Effector memory CD8-positive, alpha-beta T cell (primary cell): Measurements from ENCODE around the gene NLRP1.

ENCODE experiments used
- ATAC-seq: fragments of 150-1000 bp; cut with Tn5 transposase; replicated peaks from 2 replicates; pipeline ENCODE4 v1.10.0; 2021; ENCODE audit warnings: mild to moderate bottlenecking, moderate library complexity
- DNase-seq, 3 experiments: peaks; one replicate each; pipeline ENCODE4 v3.0.0; 2021
- H3K27ac Mint-ChIP-seq, 2 donors: one replicate each; pipeline ENCODE4 v1.8.0; 2022; ENCODE audit warnings: mild to moderate bottlenecking in 2 of 2, mixed read lengths in 2 of 2, moderate library complexity in 2 of 2
- H3K27me3 Mint-ChIP-seq, 2 donors: one replicate each; pipeline ENCODE4 v1.8.0; 2022; ENCODE audit warnings: mixed read lengths in 2 of 2
- H3K36me3 Mint-ChIP-seq: one replicate; pipeline ENCODE4 v1.8.0; 2022; ENCODE audit warnings: mild to moderate bottlenecking, moderate library complexity, mixed read lengths; ENCODE audit not compliant: insufficient read depth
- H3K4me1 Mint-ChIP-seq, 2 donors: one replicate each; pipeline ENCODE4 v1.8.0; 2022; ENCODE audit warnings: low read depth in 2 of 2, mixed read lengths in 2 of 2
- H3K4me3 Mint-ChIP-seq, 2 donors: one replicate each; pipeline ENCODE4 v1.8.0; 2022; ENCODE audit warnings: mild to moderate bottlenecking in 2 of 2, mixed read lengths in 2 of 2, moderate library complexity in 2 of 2
- H3K9me3 Mint-ChIP-seq, 2 donors: one replicate each; pipeline ENCODE4 v1.8.0; 2022; ENCODE audit warnings: mixed read lengths in 2 of 2
- total RNA-seq, 9 experiments: gene quantifications; one replicate each; lab custom pipeline; 2026; lab: John Stamatoyannopoulos, UW

Gene NLRP1
- 40.6 to 531 (median 274) reads per million in 9 experiments for total RNA-seq

DNA sequence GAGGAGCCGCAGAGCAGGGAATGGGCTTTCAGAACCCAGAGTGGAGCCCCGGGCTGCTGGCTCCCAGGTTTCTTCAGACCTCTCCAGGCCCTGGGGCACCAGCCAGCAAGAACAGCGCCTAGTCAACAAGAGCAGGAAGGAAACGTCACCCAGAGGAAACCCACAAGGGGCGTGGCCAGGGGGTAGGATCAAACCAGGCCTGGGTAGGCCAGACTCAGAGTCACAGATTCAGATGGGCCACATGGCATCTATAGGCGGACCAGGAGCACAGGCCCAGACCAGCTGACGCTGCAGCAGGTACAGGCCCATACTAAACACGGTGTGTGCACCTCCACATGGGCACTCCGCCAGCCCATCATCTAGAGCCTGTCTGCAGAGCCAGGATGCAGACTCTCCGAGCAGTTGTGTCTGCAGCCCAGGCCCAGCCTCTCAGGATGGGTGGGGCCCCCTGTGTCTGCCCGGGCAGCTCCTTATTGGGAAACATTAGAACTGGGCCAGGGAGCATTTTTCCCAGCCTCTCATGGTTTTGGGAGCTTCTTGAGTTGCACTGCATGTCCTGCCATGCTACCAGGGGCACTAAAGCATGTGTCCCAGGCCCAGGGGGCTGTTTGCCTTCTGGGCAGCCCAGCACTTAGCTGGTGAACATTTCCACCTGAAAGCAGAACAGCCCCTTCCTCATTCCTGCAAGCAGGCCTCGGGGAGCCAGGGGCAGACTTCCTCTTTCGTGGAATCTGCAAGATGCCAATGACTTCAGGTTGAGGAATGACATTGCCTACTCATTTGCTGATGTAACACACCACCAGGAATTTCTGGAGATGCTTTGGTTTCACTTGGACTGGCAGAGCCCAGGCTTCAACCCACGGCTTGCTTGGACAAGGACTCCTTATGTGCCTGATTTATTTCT lies at the start of gene NLRP1:
NLRP1 (minus strand) TSS at position 127 of the 904 bp plus-strand sequence. CDS start 552 bp downstream, outside the sequence.
- Mint-ChIP-seq H3K4me1 (peaks cover 55 to 56% of the 10 kb centered on the region in 2 donors), H3K4me3 (peak within 1 kb of the TSS; percentile 98), H3K36me3 (peaks cover 40% of the 10 kb centered on the region), H3K9me3 (no peaks in the 10 kb centered on the region), H3K27me3 (no peaks in the 10 kb centered on the region), H3K27ac (peak within 1 kb of the TSS; percentile 99)
- peak; percentile 93 for ATAC-seq
- DNase-seq: peak; percentile 91 to 95 (median 94)

DNA sequence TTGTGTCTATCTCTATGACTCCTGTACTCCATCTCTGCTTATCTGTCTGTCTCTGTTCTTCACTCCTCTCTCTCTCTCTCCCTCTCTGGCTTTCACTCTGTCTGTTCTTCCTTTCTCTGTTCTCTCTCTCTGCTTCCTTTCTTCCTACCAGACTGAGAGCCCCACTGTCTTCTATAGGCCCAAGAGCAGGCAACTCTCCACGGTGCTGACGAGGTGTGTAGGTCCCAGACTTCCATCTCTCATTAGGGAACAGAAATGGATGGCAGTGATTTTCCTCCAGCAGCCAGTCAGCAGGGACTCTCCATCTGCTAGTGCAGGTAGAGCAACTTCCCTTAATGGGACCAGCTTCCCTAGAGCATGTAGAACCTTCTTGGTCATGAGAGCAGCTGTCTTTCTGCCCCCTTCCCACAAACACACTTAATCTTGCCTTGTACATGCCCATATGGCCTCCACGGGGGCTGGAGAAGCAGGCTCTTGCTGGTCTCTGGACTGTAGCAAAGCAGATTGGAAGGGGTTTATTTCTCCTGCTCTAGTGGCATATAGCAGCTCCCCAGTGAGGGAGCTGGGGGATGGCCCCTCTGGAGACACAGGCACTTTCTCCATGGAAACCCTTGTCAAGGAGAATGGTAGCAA lies 47.8 kb upstream of the NLRP1 start:
- peaks cover 49 to 65% of the 10 kb centered on the region in 2 donors for H3K27me3 Mint-ChIP-seq
- no peaks in the 10 kb centered on the region for H3K9me3 Mint-ChIP-seq
- ATAC-seq (no peak), DNase-seq (no peak)
- no peak overlapping the region for H3K27ac Mint-ChIP-seq
- H3K4me3 Mint-ChIP-seq: no peak overlapping the region
- H3K36me3 Mint-ChIP-seq: no peaks in the 10 kb centered on the region
- H3K4me1 Mint-ChIP-seq: no peaks in the 10 kb centered on the region

- no peak overlapping the region for H3K4me3 Mint-ChIP-seq
- H3K27me3 Mint-ChIP-seq: peaks cover 49 to 57% of the 10 kb centered on the region in 2 donors
- DNase-seq (no peak), ATAC-seq (no peak)
- H3K4me1 Mint-ChIP-seq: no peaks in the 10 kb centered on the region
- H3K36me3 Mint-ChIP-seq: no peaks in the 10 kb centered on the region
- H3K9me3 Mint-ChIP-seq: no peaks in the 10 kb centered on the region
- H3K27ac Mint-ChIP-seq: no peak overlapping the region
These were observed 46.1 kb upstream of the NLRP1 start for GRCh38 chr17:5630434-5630833.

GRCh38 chr17:5629128-5629527 lies 44.8 kb upstream of the NLRP1 start:
- H3K27ac Mint-ChIP-seq: no peak overlapping the region
- no peak overlapping the region for H3K4me3 Mint-ChIP-seq
- no peaks in the 10 kb centered on the region for H3K4me1 Mint-ChIP-seq
- no peaks in the 10 kb centered on the region for H3K9me3 Mint-ChIP-seq
- no peaks in the 10 kb centered on the region for H3K36me3 Mint-ChIP-seq
- ATAC-seq (no peak), DNase-seq (no peak)
- peaks cover 40 to 57% of the 10 kb centered on the region in 2 donors for H3K27me3 Mint-ChIP-seq

- no peaks in the 10 kb centered on the region for H3K9me3 Mint-ChIP-seq
- no peaks in the 10 kb centered on the region for H3K36me3 Mint-ChIP-seq
- no peak for DNase-seq
- no peak overlapping the region for H3K4me3 Mint-ChIP-seq
- no peak for ATAC-seq
- H3K27ac Mint-ChIP-seq: no peak overlapping the region
- H3K4me1 Mint-ChIP-seq: no peaks in the 10 kb centered on the region
- H3K27me3 Mint-ChIP-seq: peaks cover 39 to 57% of the 10 kb centered on the region in 2 donors
These were observed 44.0 kb upstream of the NLRP1 start for GRCh38 chr17:5628262-5628661.

- no peak for ATAC-seq
- Mint-ChIP-seq H3K27ac (no peak overlapping the region), H3K4me3 (no peak overlapping the region), H3K4me1 (no peaks in the 10 kb centered on the region), H3K9me3 (no peaks in the 10 kb centered on the region), H3K36me3 (no peaks in the 10 kb centered on the region), H3K27me3 (peaks cover 30 to 34% of the 10 kb centered on the region in 2 donors)
- no peak for DNase-seq
These were observed 39.9 kb upstream of the NLRP1 start for GRCh38 chr17:5624211-5624610.

DNA sequence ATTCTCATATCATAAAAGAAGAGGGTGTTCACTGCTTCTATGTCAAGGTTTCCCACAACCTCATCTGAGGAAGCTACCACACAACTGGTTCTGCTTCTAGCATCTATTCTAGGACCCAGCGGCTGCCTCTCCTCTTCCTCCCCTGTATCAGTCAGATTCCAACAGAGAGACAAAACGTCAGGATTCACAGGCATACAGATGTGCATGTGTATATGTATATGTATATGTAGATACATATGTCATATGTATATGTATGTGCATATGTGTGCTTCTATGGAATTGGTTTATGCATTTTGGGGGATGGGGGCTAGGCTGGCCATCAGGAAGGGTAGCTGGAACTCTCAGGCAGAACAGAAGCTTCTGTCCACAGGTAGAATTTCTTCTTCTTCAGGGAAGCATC lies 37.4 kb upstream of the NLRP1 start:
- no peak for DNase-seq
- no peak for ATAC-seq

GRCh38 chr17:5621026-5621425 lies 36.7 kb upstream of the NLRP1 start:
- no peak for ATAC-seq
- Mint-ChIP-seq H3K27ac (no peak overlapping the region), H3K4me3 (no peak overlapping the region), H3K36me3 (no peaks in the 10 kb centered on the region), H3K4me1 (no peaks in the 10 kb centered on the region), H3K27me3 (peaks cover 20 to 44% of the 10 kb centered on the region in 2 donors), H3K9me3 (no peaks in the 10 kb centered on the region)
- DNase-seq: no peak

More for the DNA sequence above, 37.4 kb upstream of the NLRP1 start:
- no peaks in the 10 kb centered on the region for H3K36me3 Mint-ChIP-seq
- H3K4me1 Mint-ChIP-seq: no peaks in the 10 kb centered on the region
- H3K27ac Mint-ChIP-seq: no peak overlapping the region
- peaks cover 24 to 37% of the 10 kb centered on the region in 2 donors for H3K27me3 Mint-ChIP-seq
- no peak overlapping the region for H3K4me3 Mint-ChIP-seq
- H3K9me3 Mint-ChIP-seq: no peaks in the 10 kb centered on the region

DNA sequence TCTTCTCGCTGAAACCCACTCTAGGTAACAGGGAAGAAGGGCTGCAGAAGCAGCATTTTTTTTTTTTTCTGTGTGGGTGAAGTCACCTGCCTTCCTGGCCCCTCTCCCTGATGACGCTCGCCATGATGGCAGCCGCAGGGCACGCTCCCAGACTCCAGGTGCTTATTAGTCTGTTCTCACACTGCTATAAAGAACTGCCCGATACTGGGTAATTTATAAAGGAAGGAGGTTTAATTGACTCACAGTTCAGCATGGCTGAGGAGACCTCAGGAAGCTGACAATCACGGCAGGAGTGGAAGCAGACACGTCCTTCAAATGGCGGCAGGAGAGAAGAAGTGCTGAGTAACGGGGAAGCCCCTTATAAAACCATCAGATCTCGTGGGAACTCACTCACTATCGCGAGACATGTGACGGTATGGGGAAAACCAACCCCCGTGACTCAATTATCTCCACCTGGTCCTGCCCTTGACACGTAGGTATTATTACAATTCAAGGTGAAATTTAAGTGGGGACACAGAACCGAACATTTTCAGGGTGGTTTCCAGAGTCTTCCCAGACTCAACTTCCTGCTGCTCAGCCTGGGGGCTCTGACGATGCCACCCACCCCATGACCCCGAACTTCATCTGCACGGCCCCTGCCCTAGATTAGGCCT lies 34.9 kb upstream of the NLRP1 start:
- Mint-ChIP-seq H3K27ac (no peak overlapping the region), H3K9me3 (no peaks in the 10 kb centered on the region), H3K4me3 (no peak overlapping the region), H3K36me3 (no peaks in the 10 kb centered on the region), H3K4me1 (no peaks in the 10 kb centered on the region), H3K27me3 (peaks cover 17 to 57% of the 10 kb centered on the region in 2 donors)
- no peak for ATAC-seq
- DNase-seq: no peak

DNA sequence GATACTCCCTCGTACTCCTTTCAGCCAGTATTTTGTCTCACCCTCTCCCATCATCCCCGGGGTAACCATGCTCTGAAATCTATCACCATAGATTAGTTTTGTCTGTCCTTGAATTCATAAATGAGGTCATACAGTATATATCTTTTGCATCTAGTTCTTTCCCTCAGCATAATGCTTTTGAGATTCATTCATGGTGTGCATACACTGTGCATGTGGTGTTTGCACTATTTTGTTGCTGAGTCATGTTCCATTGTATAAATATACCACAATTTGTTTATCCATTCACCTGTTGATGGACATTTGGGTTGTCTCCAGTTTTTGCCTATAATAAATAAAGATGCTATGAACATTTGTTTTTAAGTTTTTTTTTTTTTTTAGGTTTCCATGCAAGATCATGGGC lies 34.2 kb upstream of the NLRP1 start:
- ATAC-seq (no peak), DNase-seq (no peak)
- no peaks in the 10 kb centered on the region for H3K9me3 Mint-ChIP-seq
- H3K27me3 Mint-ChIP-seq: peaks cover 17 to 64% of the 10 kb centered on the region in 2 donors
- H3K4me1 Mint-ChIP-seq: peaks cover 0 to 2% of the 10 kb centered on the region in 2 donors
- no peak overlapping the region for H3K27ac Mint-ChIP-seq
- H3K4me3 Mint-ChIP-seq: no peak overlapping the region
- H3K36me3 Mint-ChIP-seq: no peaks in the 10 kb centered on the region

- H3K27ac Mint-ChIP-seq: no peak overlapping the region
- DNase-seq: no peak
- H3K4me3 Mint-ChIP-seq: no peak overlapping the region
- no peak for ATAC-seq
- no peaks in the 10 kb centered on the region for H3K36me3 Mint-ChIP-seq
- H3K9me3 Mint-ChIP-seq: no peaks in the 10 kb centered on the region
- peaks cover 29 to 78% of the 10 kb centered on the region in 2 donors for H3K27me3 Mint-ChIP-seq
- H3K4me1 Mint-ChIP-seq: peaks cover 0 to 3% of the 10 kb centered on the region in 2 donors
These were observed 31.2 kb upstream of the NLRP1 start for GRCh38 chr17:5615476-5615875.

- H3K9me3 Mint-ChIP-seq: no peaks in the 10 kb centered on the region
- DNase-seq (no peak), ATAC-seq (no peak)
- no peaks in the 10 kb centered on the region for H3K36me3 Mint-ChIP-seq
- H3K4me1 Mint-ChIP-seq: peaks cover 0 to 3% of the 10 kb centered on the region in 2 donors
- no peak overlapping the region for H3K27ac Mint-ChIP-seq
- peaks cover 30 to 78% of the 10 kb centered on the region in 2 donors for H3K27me3 Mint-ChIP-seq
- no peak overlapping the region for H3K4me3 Mint-ChIP-seq
These were observed 26.6 kb upstream of the NLRP1 start for GRCh38 chr17:5610956-5611355.

DNA sequence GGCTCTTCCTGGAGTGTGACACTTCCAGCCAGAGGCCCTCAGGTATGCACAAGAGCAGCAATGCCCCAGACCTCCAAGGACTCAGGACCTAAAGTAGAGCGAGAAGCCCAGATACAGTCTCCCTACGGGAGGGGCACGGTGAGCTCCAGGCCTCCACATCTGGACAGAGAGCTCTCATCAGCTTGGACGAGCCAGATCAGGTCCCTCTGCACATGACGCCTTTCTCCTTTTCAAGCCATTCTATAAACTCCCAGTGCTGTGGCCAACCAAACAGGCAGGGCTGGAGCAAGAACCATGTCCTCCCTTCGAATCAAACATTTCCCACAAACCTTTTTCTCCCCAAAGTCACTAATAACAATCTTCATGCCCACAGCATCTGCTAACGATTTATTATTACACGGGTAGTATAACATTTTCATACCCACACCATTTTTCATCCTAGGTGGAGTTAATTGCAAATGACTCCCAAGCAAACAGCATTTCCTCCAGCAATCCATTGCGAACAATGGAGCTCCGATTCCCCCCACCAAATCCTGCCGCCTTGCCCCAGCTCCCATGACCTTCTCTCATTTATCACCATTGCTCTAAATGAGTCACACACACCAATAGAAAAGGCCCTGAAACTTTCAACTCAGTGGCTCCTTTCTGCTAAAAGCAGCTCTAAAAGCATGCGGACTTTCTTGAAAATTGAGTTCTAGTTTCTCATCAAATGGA lies 24.2 kb upstream of the NLRP1 start:
- no peak overlapping the region for H3K4me3 Mint-ChIP-seq
- DNase-seq (no peak), ATAC-seq (no peak)
- H3K4me1 Mint-ChIP-seq: peaks cover 0 to 2% of the 10 kb centered on the region in 2 donors
- H3K36me3 Mint-ChIP-seq: no peaks in the 10 kb centered on the region
- no peaks in the 10 kb centered on the region for H3K9me3 Mint-ChIP-seq
- H3K27ac Mint-ChIP-seq: no peak overlapping the region
- peaks cover 40 to 79% of the 10 kb centered on the region in 2 donors for H3K27me3 Mint-ChIP-seq
